NCI-H69 (cell line): ENCODE measurements around the gene GNB1.
"Not testable (repeated sequence)": the region's sequence is repeated elsewhere in the genome, so short reads cannot be mapped to it uniquely, and the experiment has no call there.

ENCODE experiments used
- DNase-seq: peaks from one replicate; lab custom pipeline; 2025; lab: John Stamatoyannopoulos, UW

Gene GNB1

DNA sequence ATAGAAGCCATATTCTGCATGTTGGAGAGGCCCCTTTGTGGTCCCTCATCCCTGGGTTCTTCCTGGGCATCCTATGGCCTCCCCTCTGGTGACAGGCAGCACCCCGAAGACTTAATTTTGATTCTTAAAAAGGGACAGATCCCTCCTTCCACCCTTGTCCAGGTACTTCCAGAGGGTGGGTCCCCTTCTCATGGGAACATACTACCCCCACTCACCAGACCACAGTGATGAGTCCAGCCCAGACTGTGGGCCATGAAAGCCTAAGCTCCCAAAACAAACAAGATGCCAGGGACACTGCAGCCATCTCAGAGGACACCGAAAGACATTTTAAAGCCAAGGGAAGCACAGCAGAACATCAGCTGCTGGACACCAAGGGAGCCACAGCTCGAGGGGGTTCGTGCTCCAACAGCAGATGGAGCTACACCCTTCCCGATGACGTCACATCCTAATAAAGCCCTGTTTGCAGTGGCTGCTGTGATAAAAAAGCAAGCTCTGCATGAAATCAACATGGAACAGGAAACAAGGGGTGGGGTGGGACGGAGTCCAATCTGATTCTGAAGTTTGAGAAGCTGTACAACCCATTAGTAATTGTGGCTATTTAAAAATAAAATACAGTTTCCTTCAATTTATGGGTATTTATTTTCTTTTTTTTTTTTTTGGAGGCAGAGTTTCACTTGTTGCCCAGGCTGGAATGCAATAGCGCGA is 32.4 kb downstream of the GNB1 start:
- peak; percentile 86 for DNase-seq

DNA sequence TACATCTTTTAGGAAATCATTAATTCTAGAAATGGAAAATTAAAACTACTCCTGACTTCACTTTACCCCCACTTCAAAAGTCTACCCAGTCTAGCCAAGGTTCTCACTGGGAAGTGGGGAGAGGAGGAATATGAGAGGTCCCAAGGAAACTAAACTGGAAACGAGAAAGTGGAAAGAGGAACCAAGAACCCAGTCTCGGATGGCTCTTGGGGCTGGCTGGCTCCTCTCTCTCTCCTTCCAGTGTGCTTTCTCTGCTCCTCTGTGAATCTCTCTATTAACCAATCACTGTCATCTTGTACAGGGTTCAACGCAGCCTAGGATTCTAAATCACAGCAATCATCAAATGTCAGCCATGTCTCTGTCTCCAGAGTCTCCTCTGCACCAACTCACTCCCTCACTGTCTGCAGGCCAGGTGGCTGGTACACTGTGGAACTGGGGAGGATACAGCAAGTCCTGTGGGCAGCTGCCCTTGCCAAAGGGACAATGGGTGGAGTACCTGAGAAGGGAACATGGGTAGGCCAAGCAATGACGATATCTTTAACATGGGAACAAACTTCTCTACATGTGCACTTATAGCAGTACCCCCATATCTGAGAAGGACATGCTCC is 33.7 kb downstream of the GNB1 start:
- no peak for DNase-seq

DNA sequence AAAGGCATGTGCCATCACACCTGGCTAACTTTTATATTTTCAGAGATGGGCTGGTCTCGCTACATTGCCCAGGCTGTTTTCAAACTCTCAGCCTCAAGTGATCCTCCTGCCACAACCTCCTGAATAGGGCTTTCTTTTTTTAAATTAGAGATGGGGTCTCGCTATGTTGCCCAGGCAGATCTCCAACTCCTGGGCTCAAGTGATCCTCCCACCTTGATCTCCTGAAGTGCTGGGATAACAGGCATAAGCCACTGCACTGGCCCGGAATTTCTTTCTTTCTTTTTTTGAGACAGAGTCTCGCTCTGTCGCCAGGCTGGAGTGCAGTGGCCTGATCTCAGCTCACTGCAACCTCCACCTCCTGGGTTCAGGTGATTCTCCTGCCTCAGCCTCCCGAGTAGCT is 34.7 kb downstream of the GNB1 start:
- not testable (repeated sequence) for DNase-seq

DNA sequence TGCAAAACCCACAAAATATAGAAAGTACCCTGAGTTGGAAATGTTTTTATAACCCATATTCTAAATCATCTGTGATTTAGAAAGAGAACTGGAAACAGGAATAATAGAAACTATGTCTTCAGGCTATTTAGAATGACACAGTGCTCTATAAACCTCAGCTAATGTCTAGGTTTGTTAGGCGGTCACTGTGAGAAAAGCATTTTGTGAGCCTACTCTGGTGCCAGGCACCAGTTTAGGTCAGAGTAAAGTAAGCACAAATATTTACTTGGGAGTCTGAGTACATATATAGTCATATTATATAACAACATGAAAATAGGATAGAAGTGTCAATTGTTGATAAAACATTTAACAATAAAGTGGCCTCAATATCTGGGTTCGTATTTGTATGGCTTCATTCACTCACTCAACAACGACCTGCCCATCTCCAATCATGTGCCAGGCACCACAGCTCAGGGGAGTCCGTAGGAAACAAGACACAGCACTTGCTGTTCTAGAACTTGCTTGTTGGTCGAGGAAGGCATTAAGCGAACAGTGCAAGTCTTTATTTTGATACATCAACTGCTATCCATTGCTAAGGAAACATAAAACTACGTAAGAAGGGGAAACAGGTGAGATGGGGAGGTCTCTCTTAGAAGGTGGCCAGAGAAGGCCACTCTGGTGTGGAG is 37.2 kb downstream of the GNB1 start:
- DNase-seq: no peak

DNA sequence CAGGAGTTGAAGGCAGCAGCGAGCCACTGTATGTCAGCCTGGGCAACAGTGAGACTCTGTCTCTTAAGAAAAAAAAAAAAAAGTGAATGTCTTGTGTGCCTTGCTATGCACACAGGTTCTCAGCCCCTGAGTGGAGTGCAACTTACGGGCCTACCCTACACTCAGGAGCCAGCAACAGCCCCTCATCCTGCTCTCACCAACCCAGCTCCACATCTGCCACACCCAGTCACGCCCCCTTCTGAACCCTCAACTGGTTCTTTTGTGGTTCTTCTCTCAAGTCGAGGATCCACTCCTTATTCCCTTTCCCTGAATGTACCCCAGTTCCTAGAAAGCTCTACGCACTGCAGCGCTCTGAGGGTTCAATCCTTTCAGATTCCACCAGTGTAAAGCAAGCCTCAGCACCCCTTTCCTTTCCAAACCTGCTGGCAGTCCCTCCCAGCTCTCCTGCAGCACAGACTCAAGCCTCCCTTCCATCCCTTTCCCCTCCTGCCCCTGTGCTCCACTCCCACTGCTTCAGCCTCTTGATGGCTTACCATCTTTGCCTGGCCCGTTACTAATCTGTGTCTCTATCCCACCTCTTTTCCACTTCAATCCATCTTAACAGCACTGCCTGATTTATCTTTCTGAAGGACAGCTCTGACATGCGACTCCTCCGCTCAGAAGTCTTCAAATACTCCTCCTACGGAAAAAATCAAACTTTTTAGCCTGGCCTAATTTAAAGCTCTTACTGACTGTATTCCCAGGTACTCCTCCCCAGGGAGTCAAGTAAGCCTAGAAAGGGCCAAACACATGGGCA is 38.1 kb downstream of the GNB1 start:
- no peak for DNase-seq

DNA sequence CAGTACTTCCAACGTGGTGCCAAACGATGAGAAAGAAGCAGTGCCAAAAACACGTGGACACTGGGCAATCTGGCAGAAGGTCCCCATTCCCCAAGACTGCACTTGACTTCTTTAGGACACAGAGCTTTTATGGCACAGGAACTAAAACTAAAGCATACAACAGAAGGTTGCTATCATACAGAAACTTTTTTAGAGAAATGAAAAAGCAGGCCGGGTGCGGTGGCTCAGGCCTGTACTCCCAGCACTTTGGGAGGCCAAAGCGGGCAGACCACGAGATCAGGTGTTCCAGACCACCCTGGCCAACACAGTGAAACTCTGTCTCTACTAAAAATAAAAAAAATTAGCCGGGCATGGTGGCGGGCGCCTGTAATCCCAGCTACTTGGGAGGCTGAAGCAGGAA is 43.0 kb downstream of the GNB1 start:
- no peak for DNase-seq

DNA sequence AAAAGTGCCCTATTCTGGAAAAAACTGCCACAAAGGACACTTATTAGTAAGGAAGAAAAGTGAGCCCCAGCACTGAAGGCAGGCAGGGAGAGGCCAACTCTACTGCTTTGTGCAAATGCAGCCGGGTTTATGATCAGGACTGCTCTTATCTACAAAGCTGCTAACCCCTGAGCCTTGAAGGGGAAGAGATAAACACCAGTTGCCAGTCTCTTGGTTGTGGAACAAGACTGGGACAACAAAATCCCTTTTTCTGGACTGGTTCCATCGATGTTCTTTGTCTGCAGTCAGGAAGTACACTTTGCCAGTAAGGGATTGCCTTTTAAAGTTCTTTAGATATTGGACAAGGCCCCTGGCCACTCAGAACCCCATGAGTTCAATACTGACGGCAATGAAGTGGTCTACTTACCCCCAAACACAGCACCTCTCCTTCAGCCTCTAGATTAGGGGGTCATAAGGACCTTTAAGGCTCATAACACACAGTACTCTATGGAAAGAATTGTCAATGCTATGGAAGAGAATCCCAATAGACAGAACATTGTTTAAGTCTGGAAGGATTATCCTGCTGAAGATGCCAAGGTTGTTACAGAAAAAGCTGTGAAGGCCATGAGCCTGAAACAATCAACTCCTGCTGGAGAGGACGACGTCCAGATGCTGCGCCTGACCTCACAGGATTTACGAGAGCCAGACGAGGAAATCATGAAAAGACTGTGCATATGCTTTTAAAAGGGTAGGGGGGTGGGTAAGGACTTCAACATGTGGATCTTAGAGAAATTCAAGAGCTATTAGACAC is 43.6 kb downstream of the GNB1 start:
- no peak for DNase-seq

DNA sequence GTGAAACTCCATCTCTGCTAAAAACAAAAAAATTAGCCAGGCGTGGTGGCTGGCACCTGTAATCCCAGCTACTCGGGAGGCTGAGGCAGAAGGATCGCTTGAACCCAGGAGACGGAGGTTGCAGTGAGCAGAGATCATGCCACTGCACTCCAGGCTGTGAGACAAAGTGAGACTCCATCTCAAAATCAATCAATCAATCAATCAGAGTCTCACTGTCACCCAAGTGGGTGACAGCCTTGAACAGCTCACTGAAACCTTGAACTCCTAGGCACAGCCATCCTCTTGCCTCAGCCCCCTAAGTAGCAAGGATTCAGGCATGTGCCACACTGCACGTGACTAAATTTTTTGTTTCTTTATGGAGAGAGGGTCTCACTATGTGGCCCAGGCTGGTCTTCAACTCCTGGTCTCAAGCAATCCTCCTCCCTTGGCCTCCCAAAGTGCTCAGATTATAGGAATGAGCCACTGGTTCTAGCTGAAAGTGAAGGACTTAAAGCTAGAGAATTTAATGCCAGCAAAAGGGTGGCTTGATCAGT is 44.4 kb downstream of the GNB1 start:
- DNase-seq: no peak

DNA sequence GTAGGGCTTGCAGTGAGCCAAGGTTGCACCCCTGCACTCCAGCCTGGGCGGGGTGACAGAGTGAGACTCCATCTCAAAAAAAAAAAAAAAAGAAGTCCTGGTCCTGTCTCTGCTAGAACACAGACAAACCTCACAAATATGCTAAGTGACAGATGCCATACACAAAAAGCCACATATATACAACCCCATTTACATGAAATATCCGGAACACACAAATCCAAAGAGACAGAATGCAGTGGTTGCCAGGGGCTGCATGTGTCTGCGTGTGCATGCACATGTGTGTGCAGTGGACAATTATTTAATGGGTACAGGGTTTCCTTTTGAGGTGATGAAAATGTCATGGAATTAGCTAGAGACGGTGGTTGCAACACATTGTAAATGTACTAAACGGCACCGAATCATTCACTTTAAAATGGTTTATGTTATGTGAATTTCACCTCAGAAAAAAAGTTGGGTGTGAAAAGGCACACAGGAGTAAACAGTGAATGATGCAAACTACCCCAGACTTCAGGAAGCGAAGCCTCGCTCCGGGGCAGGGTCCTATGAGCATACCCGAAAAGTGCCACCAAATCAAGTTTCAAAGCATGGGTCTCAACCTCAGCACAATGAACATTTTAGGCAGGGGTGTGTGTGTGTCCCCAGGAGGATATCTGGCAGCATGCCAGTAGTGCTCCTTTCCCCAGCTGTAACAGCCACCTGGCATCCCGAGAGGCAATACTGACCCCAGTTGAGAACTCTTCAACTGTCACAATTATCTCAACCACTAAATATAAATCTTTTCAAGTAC is 48.3 kb downstream of the GNB1 start:
- DNase-seq: peak; percentile 56

DNA sequence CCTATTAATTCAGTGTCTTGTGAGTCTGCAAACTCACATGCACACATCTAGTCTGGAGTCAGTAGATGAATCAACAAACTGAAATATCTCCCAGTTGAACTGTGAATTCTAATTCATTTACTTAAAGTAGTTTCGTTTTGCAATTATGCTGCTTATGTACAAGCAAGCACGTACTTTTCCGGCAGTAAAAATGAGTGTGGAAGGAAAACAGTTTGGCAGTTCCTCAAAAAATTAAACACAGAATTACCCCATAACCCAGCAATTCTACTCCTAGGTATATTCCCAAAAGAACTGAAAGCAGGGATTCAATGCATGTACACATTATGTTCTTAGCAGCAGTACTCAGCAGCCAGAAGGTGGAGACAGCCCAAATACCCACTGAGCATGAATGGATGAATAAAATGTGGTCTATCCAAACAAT is 49.3 kb downstream of the GNB1 start:
- DNase-seq: no peak

DNA sequence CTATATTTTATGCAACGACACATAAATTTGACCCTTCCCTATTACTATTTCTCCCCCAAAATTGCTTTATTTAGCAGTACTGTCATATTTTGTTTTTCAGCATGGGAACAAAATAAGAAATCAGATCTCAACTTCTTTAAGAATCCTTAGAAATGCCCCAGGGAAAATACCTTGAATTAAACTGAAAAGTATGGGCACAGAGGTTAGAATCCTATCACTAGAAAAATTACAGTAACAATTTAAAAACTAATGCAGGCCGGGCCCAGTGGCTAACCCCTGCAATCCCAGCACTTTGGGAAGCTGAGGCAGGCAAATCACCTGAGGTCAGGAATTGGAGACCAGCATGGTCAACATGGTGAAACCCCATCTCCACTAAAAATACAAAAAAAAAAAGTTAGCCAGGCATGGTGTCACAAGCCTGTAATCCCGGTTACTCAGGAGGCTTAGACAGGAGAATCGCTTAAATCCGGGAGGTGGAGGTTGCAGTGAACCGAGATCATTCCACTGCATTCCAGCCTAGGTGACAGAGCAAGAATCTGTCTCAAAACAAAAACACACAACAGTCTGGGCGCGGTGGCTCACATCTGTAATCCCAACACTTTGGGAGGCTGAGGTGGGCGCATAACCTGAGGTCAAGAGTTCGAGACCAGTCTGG is 51.4 kb downstream of the GNB1 start:
- no peak for DNase-seq

DNA sequence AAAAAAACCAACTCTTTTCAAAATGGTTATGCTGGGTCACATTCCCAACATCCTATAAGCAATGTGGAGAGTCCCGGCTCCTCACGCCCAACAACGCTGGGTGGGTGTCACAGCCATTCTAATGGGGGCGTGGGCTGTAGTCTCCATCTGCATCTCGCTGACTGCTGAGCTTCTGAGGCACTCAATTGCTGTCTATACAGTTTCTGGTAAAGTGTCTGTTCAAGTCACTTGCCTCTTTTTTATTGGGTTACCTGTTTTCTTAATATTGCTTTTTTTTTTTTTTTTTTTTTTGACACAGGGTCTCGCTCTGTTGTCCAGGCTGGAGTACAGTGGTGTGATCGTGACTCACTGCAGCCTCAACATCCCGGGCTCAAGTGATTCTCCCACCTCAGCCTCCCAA is 54.8 kb downstream of the GNB1 start:
- no peak for DNase-seq

DNA sequence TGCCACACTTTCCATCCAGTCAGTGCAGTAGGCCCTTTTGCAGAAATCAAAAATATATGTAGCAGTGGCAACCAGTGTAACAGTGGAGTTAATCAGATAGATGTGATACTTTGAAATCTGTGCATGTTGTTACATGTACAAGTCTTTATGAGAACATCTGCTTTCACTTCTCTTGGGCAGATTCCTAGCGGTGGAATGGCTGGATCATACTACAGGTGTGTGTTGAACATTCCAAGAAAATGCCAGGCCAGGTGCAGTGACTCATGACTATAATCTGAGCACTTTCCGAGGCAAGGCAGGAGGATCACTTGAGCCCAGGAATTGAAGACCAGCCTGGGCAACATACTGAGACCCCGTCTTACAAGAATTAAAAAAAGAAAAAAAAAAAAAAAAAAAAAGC is 55.3 kb downstream of the GNB1 start:
- no peak for DNase-seq

DNA sequence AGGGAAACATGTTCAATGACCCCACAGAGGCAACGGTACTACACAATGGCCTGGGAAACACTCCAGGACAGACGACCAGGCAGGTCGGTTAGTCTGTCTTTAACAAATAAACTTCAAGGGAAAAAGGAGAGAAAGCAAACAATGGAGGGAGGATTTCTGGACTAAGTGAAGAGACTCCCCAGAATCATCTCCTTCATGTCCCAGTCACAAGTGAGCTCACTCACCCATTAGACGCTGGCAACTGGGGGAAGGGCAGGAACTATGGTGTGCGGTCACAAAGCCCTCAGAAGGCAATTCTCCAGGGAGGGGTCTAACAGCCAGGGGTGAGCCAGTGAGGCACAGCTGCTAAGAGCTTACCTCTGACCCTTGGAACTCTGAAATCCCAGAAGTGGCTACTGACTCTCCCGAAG is 57.0 kb downstream of the GNB1 start:
- DNase-seq: peak; percentile 32

DNA sequence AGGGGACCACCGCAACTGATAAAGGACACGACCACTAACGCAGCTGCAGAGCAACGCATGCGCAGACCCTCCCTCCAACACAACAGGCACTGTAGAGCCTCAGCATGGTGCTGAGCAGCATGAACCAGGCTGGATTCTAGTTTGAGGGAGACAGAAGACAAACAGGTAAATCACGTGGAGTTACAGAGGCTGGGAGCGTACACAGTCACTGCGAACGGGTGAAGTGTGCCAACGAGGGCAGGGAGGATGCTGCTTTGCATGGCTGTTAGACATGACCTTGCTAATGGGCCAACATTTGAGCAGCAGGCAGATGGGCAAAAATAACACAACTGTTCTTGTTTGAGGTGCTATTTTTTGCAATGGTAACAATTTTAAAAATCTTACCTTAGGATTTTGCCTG is 57.4 kb downstream of the GNB1 start:
- no peak for DNase-seq

DNA sequence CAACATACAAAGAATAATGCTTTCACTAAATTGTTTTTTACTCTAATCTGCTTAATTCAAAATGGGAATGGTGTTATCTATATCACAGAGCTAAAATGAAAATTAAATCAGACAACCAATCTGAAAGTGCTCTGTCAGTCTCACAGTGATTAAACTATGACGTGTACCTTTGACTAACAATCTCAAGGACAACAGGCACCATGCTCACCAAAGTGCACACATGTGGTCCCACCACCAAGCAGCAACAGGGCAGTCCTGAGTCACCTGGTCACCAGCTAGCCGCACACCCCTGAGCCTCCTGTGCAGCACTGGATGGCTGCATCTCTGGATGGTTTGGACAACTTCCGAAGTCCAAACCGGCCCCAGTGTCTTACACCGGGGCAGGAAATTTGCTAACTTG is 58.1 kb downstream of the GNB1 start:
- no peak for DNase-seq

DNA sequence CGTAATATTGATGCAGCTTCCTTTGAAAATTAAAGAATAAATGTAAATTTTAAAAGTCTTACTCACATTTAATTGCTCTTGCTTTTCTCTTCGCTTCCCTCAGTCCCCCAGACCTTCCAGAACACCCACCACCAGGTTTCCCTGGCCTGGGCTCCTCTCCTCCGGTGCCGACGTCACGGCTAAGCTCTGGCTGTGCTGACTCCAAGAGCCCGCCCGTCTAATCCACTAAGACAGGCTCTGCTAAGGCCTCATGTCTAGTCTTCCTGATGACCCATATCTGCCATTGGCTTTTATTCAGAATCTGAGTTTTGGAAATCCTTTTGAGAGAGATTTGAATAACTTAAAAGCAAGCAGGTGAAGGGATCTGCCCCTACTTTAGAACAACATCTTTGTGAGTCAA is 58.7 kb downstream of the GNB1 start:
- no peak for DNase-seq

DNA sequence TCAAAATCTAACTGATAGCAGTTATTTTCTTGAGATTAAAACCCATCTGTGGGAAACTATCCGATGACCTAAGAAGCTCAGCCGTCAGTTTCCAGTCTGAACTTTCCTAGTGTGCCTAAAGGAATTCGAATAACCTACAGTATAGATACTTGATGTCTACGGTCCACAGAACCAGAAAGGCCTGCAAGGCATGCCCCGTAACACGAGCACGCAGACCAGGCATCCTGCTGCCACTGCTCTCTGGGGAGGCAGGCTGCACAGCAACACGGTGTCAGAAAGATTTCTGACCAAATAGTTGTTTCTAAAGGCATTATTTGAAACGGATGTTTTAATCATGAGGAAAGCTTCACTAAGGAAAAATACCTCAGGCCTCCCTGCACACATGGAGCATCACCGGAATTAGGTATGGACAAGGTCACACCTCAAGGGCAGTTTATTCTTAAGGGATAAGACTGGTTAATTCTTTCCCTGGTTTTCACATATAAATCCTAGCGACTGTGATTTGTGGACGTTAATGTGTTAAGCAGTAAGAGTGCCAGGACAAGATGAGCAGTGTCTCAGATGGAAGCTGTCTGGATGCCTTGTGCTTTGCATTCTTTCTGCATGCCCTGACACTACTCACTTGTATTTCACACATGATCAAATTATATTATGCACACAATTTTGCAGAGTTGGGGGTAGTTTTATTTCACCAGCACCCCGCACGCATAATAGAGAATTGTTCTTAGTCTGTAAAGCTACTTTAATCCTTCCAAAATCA is 63.6 kb downstream of the GNB1 start:
- DNase-seq: peak; percentile 1

DNA sequence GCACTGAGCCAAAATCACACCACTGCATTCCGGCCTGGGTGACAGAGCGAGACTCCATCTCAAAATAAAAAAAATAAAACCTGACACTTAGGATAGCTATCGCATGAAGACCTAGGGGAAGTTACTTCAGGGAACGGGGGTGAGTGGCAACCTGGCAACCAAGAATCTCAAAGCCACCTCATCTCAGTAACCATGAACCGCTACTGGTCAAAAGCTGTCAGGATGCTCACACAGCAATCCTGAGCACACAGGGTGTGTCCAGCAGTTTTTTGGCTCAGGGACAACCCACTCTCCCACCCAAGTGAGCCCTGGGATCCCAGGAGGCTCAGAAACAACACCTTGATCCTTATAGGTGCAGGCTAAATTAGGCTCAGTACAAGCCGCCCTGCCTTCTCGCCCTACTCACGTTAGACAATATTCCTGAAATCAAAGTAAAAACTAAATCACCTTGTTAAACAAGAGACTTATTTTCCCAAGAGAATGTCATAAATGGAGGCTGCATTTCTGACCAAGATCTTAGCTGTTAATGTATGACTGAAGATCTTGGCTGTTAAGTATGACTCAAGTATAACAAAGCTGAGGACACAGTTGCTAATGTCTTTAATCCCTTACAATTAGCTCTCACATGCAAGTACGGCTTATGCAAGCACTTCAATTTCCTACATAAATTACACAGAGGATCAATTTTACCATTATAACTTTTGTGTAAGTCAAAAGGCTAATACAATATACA is 64.4 kb downstream of the GNB1 start:
- no peak for DNase-seq
